GM12872 (cell line): Measurements from ENCODE around the gene SLITRK5.
A peak's percentile ranks its signal among the peaks of the same experiment; 100 is the strongest.

ENCODE experiments used
- TF ChIP-seq, protein P1 (sequence below): IDR thresholded peaks from 3 replicates; pipeline ENCODE4 v1.5.1; 2011; ENCODE audit warnings: low read depth, mild to moderate bottlenecking, low read length, moderate library complexity; ENCODE audit not compliant: insufficient read depth

The SLITRK5 gene

DNA sequence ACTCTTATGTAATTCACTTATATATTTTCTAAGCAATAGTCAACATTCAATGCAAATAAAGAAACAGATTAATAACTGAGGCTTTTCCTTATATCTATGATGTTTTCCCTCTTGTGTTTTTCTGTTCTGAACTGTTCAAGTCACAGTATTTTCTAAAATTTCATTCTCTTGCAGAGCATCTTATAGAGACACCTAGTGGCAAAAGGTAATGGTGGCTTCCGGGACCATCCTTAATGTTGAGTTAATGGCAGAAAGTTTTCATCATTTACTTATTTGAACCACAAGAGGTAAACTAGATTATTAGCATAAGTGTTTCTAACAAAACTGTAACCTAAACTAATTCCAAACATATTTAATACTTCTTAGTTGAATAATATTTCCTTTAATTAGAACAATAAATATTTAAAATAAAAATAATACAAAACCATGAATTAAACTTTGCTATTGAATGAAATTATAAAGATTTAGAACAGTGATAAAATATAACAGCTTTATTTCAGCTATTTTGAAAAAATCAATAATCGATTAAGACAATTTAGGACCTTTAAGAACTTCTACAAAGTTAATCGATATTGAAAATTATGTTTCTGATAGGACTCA, 1.7 kb upstream of the SLITRK5 start:
- TF ChIP-seq, protein P1, sequence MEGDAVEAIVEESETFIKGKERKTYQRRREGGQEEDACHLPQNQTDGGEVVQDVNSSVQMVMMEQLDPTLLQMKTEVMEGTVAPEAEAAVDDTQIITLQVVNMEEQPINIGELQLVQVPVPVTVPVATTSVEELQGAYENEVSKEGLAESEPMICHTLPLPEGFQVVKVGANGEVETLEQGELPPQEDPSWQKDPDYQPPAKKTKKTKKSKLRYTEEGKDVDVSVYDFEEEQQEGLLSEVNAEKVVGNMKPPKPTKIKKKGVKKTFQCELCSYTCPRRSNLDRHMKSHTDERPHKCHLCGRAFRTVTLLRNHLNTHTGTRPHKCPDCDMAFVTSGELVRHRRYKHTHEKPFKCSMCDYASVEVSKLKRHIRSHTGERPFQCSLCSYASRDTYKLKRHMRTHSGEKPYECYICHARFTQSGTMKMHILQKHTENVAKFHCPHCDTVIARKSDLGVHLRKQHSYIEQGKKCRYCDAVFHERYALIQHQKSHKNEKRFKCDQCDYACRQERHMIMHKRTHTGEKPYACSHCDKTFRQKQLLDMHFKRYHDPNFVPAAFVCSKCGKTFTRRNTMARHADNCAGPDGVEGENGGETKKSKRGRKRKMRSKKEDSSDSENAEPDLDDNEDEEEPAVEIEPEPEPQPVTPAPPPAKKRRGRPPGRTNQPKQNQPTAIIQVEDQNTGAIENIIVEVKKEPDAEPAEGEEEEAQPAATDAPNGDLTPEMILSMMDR = peak; percentile 51

DNA sequence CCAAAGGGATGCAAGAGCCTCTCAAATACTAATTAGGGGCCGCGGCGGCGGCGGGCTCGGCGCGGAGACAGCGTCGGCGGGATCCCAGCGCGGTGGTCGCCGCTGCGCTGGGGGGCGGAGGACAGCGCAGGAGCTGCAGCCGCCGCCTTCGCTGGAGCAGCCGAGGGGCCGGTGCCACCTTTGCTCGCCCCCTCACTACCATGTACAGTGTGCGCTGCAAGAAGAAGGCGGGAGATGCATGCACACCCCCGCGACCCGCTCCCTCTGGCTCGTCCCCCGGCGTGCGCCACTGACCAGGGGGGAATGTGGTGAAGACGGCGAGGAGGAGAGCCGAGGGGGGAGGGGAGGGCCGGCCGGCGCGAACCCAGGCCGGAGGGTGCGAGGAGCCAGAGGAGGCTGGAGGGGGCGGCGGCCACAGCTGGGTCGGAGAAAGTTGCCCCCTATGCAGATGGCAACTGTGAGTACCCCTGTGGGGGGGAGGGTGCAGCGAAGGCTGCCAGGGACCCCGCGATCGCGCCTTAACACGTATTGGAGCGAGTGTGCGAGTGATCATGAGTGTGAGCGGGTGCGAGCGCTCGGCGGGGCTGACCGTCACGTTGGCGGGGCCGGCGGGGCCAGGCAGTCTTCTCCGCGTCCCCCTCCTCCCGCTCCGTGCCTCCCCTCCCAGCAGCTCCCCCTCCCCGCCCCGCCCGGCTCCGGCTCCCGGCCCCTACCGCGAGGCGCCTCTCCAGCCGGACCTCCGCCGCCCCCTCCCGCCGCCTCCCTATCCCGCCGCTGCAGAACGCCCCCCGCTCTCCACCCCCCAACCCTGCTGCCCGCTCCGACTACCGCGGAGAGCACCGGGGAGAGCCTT, 808 bp downstream of the SLITRK5 start:
- TF ChIP-seq, protein P1 = no peak

DNA sequence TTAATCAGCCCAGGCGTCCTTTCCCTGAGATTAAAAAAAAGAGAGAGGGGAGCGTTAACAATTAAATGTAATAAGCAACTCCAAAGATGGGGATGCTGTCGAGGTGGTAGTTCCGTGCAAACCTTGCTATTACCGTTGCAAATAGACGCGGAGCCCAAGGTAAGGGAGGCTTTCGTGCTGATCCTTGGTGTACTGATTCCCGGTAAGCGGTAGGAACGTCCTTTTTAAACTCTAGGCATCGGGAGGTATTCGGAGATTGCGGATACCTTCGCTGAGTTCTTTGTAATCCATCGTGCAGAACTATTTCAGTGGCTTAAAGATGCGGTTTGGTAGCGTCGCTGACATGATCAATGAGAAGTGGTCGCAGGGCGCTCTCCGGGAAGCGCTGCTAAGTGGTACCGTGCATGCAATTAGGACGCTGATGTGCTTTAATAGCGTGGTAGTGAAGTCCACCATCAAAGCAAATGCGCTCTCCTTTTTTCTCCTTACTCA, 3.1 kb downstream of the SLITRK5 start:
- TF ChIP-seq, protein P1 = no peak

DNA sequence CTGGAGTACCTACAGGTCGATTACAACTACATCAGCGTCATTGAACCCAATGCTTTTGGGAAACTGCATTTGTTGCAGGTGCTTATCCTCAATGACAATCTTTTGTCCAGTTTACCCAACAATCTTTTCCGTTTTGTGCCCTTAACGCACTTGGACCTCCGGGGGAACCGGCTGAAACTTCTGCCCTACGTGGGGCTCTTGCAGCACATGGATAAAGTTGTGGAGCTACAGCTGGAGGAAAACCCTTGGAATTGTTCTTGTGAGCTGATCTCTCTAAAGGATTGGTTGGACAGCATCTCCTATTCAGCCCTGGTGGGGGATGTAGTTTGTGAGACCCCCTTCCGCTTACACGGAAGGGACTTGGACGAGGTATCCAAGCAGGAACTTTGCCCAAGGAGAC, 4.7 kb downstream of the SLITRK5 start:
- TF ChIP-seq, protein P1 = no peak

DNA sequence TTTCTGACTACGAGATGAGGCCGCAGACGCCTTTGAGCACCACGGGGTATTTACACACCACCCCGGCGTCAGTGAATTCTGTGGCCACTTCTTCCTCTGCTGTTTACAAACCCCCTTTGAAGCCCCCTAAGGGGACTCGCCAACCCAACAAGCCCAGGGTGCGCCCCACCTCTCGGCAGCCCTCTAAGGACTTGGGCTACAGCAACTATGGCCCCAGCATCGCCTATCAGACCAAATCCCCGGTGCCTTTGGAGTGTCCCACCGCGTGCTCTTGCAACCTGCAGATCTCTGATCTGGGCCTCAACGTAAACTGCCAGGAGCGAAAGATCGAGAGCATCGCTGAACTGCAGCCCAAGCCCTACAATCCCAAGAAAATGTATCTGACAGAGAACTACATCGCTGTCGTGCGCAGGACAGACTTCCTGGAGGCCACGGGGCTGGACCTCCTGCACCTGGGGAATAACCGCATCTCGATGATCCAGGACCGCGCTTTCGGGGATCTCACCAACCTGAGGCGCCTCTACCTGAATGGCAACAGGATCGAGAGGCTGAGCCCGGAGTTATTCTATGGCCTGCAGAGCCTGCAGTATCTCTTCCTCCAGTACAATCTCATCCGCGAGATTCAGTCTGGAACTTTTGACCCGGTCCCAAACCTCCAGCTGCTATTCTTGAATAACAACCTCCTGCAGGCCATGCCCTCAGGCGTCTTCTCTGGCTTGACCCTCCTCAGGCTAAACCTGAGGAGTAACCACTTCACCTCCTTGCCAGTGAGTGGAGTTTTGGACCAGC, 5.3 kb downstream of the SLITRK5 start:
- TF ChIP-seq, protein P1 = no peak

DNA sequence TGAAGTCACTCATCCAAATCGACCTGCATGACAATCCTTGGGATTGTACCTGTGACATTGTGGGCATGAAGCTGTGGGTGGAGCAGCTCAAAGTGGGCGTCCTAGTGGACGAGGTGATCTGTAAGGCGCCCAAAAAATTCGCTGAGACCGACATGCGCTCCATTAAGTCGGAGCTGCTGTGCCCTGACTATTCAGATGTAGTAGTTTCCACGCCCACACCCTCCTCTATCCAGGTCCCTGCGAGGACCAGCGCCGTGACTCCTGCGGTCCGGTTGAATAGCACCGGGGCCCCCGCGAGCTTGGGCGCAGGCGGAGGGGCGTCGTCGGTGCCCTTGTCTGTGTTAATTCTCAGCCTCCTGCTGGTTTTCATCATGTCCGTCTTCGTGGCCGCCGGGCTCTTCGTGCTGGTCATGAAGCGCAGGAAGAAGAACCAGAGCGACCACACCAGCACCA, 5.9 kb downstream of the SLITRK5 start:
- TF ChIP-seq, protein P1 = no peak
